Ectodermal cell (in vitro differentiated cells): Measurements from ENCODE around the gene TDRD7. TPM values are rescaled to one million over a fixed set of nuclear protein-coding genes. Genes with fewer than 3 reads are reported as not detected.

Experiments used
- H3K27ac ChIP-seq: 2 replicates; pipeline ENCODE4 v1.7.0; 2013; ENCODE audit warnings: mild to moderate bottlenecking, low read depth, low read length; ENCODE audit not compliant: insufficient read depth, poor library complexity, severe bottlenecking
- H3K27me3 ChIP-seq: 2 replicates; pipeline ENCODE4 v1.7.0; 2013; ENCODE audit warnings: mild to moderate bottlenecking, low read length; ENCODE audit not compliant: insufficient read depth, control insufficient read depth, poor library complexity, severe bottlenecking
- H3K36me3 ChIP-seq: one replicate; pipeline ENCODE4 v1.7.0; 2013; ENCODE audit warnings: low read length; ENCODE audit not compliant: control insufficient read depth, insufficient read depth
- H3K4me1 ChIP-seq: one replicate; pipeline ENCODE4 v1.7.0; 2013; ENCODE audit warnings: low read length; ENCODE audit not compliant: control insufficient read depth, insufficient read depth
- H3K4me3 ChIP-seq: 2 replicates; pipeline ENCODE4 v1.7.0; 2013; ENCODE audit warnings: low read depth, low read length, control low read depth; ENCODE audit not compliant: insufficient read depth
- H3K9me3 ChIP-seq: 2 replicates; pipeline ENCODE4 v1.7.0; 2013; ENCODE audit warnings: mild to moderate bottlenecking, low read length, moderate library complexity; ENCODE audit not compliant: control insufficient read depth
- WGBS, 2 experiments: methylation state at CpG; one replicate each; pipeline ENCODE4 v1.1.7; 2013; ENCODE audit warnings: missing lambda C conversion rate in 2 of 2; 5-methylcytosine and 5-hydroxymethylcytosine counted together
- polyA plus RNA-seq, 4 experiments: library from polyadenylated mRNA; stranded (reverse); fragments of 50-300 nt; gene quantifications; one replicate each; pipeline ENCODE4 v1.2.3, GENCODE V29; 2013

Gene TDRD7
- polyA plus RNA-seq (2013, experiment 1 of 4): 2.5 TPM
- 4.0 TPM for polyA plus RNA-seq (2013, experiment 2 of 4)
- polyA plus RNA-seq (2013, experiment 3 of 4): 3.0 TPM
- polyA plus RNA-seq (2013, experiment 4 of 4): 4.1 TPM

GRCh38 chr9:97411789-97412625, at the start of gene TDRD7:
Gene TDRD7 (plus strand): TSS chr9:97412096. CDS start chr9:97428466, 16,370 bp downstream.
- H3K9me3 ChIP-seq: no peaks in the 10 kb centered on the region
- 0 to 1% methylated on average over 115 of the region's 115 CpGs for WGBS, 2 experiments
- peak within 1 kb of the TSS; percentile 60 for H3K4me3 ChIP-seq
- H3K27ac ChIP-seq: no peak within 1 kb of the TSS
- no peaks in the 10 kb centered on the region for H3K4me1 ChIP-seq
- peaks cover 48% of the 10 kb centered on the region for H3K27me3 ChIP-seq
- H3K36me3 ChIP-seq: no peaks in the 10 kb centered on the region

GRCh38 chr9:97362777-97363545, 48.9 kb upstream of the TDRD7 start:
- WGBS, 2 experiments: 92 to 93% methylated on average over 5 of the region's 5 CpGs
- Histone ChIP-seq H3K4me1 (no peaks in the 10 kb centered on the region), H3K27me3 (no peaks in the 10 kb centered on the region), H3K9me3 (no peaks in the 10 kb centered on the region), H3K27ac (no peak overlapping the region), H3K4me3 (no peak overlapping the region), H3K36me3 (no peaks in the 10 kb centered on the region)

GRCh38 chr9:97363661-97364299, 48.1 kb upstream of the TDRD7 start:
- H3K9me3 ChIP-seq: no peaks in the 10 kb centered on the region
- WGBS, 2 experiments: 89 to 90% methylated on average over 11 of the region's 11 CpGs
- no peaks in the 10 kb centered on the region for H3K4me1 ChIP-seq
- no peaks in the 10 kb centered on the region for H3K27me3 ChIP-seq
- H3K27ac ChIP-seq: no peak overlapping the region
- H3K36me3 ChIP-seq: no peaks in the 10 kb centered on the region
- no peak overlapping the region for H3K4me3 ChIP-seq

GRCh38 chr9:97364769-97365490, 47.0 kb upstream of the TDRD7 start:
- WGBS, 2 experiments: 95 to 96% methylated on average over 8 of the region's 8 CpGs

GRCh38 chr9:97365634-97366033, 46.3 kb upstream of the TDRD7 start:
- 92 to 93% methylated on average over 5 of the region's 5 CpGs for WGBS, 2 experiments
- Histone ChIP-seq H3K27me3 (no peaks in the 10 kb centered on the region), H3K27ac (no peak overlapping the region), H3K4me1 (no peaks in the 10 kb centered on the region), H3K4me3 (no peak overlapping the region), H3K9me3 (no peaks in the 10 kb centered on the region), H3K36me3 (no peaks in the 10 kb centered on the region)

More at GRCh38 chr9:97364769-97365490, 47.0 kb upstream of the TDRD7 start:
- Histone ChIP-seq H3K4me3 (no peak overlapping the region), H3K36me3 (no peaks in the 10 kb centered on the region), H3K4me1 (no peaks in the 10 kb centered on the region), H3K9me3 (no peaks in the 10 kb centered on the region), H3K27ac (no peak overlapping the region), H3K27me3 (no peaks in the 10 kb centered on the region)

- 95 to 96% methylated on average over 10 of the region's 10 CpGs for WGBS, 2 experiments
- no peak overlapping the region for H3K4me3 ChIP-seq
- H3K36me3 ChIP-seq: no peaks in the 10 kb centered on the region
- no peaks in the 10 kb centered on the region for H3K27me3 ChIP-seq
- H3K9me3 ChIP-seq: no peaks in the 10 kb centered on the region
- no peak overlapping the region for H3K27ac ChIP-seq
- H3K4me1 ChIP-seq: no peaks in the 10 kb centered on the region
Measured at GRCh38 chr9:97366476-97366875, 45.4 kb upstream of the TDRD7 start.

- Histone ChIP-seq H3K27me3 (no peaks in the 10 kb centered on the region), H3K9me3 (no peaks in the 10 kb centered on the region), H3K4me1 (no peaks in the 10 kb centered on the region), H3K27ac (no peak overlapping the region), H3K4me3 (no peak overlapping the region), H3K36me3 (no peaks in the 10 kb centered on the region)
- WGBS, 2 experiments: no CpG with 5 or more reads among the region's 2 CpGs
Measured at GRCh38 chr9:97366889-97367288, 45.0 kb upstream of the TDRD7 start.

- WGBS, 2 experiments: 94 to 98% methylated on average over 3 of the region's 3 CpGs
- H3K9me3 ChIP-seq: no peaks in the 10 kb centered on the region
- H3K36me3 ChIP-seq: no peaks in the 10 kb centered on the region
- no peaks in the 10 kb centered on the region for H3K4me1 ChIP-seq
- H3K27ac ChIP-seq: no peak overlapping the region
- no peaks in the 10 kb centered on the region for H3K27me3 ChIP-seq
- no peak overlapping the region for H3K4me3 ChIP-seq
Measured at GRCh38 chr9:97367729-97368128, 44.2 kb upstream of the TDRD7 start.

GRCh38 chr9:97368964-97369363, 42.9 kb upstream of the TDRD7 start:
- H3K4me1 ChIP-seq: no peaks in the 10 kb centered on the region
- H3K36me3 ChIP-seq: no peaks in the 10 kb centered on the region
- H3K4me3 ChIP-seq: no peak overlapping the region
- no peaks in the 10 kb centered on the region for H3K9me3 ChIP-seq
- H3K27ac ChIP-seq: no peak overlapping the region
- H3K27me3 ChIP-seq: no peaks in the 10 kb centered on the region
- 94 to 95% methylated on average over 1 of the region's 1 CpG for WGBS, 2 experiments
